Karpas-422 (cell line): ENCODE data around the gene OR6K2. TPM values are rescaled to one million over a fixed set of nuclear protein-coding genes. Genes with fewer than 3 reads are reported as not detected.

Experiments used
- DNase-seq: peaks from one replicate; pipeline ENCODE4 v3.0.0-alpha.2; 2015
- H2AFZ ChIP-seq: fragments of 200-600 bp; sonication (generic); 2 replicates; pipeline ENCODE4 v1.6.1; 2014; ENCODE audit warnings: antibody characterized with exemption, low read length, mixed read lengths
- H3K27ac ChIP-seq: fragments of 200-600 bp; sonication (generic); 2 replicates; pipeline ENCODE4 v1.5.1; 2014; ENCODE audit warnings: mild to moderate bottlenecking, low read length, moderate library complexity
- H3K27me3 ChIP-seq: fragments of 200-600 bp; sonication (generic); 2 replicates; pipeline ENCODE4 v1.6.1; 2014; ENCODE audit warnings: low read length, mixed read lengths
- H3K36me3 ChIP-seq: fragments of 200-600 bp; sonication (generic); 2 replicates; pipeline ENCODE4 v1.6.1; 2014; ENCODE audit warnings: low read length, mixed read lengths; ENCODE audit not compliant: insufficient read depth
- H3K4me1 ChIP-seq: fragments of 200-600 bp; sonication (generic); 2 replicates; pipeline ENCODE4 v1.6.1; 2014; ENCODE audit warnings: mild to moderate bottlenecking, low read length, mixed read lengths
- H3K4me2 ChIP-seq: fragments of 200-600 bp; sonication (generic); 2 replicates; pipeline ENCODE4 v1.6.1; 2014; ENCODE audit warnings: low read length, low read depth, mild to moderate bottlenecking; ENCODE audit not compliant: poor library complexity, severe bottlenecking
- H3K4me3 ChIP-seq: fragments of 200-600 bp; sonication (generic); 2 replicates; pipeline ENCODE4 v1.5.1; 2014; ENCODE audit warnings: mild to moderate bottlenecking, antibody characterized with exemption, low read length, mixed read lengths
- H3K79me2 ChIP-seq: fragments of 200-600 bp; sonication (generic); 2 replicates; pipeline ENCODE4 v1.6.1; 2014; ENCODE audit warnings: mild to moderate bottlenecking, low read length, mixed read lengths
- H3K9ac ChIP-seq: fragments of 200-600 bp; sonication (generic); 2 replicates; pipeline ENCODE4 v1.6.0; 2014; ENCODE audit warnings: low read length
- H3K9me2 ChIP-seq: fragments of 200-600 bp; sonication (generic), shearing (Covaris generic); replicated peaks from 2 replicates; pipeline ENCODE4 v1.6.0; 2014; ENCODE audit warnings: mild to moderate bottlenecking, low read length, moderate library complexity; ENCODE audit not compliant: insufficient read depth
- H3K9me3 ChIP-seq: fragments of 300-700, 200-600 bp; sonication (generic); 2 replicates; pipeline ENCODE4 v1.6.1; 2014; ENCODE audit warnings: low read length, mixed read lengths
- H4K20me1 ChIP-seq: fragments of 200-600 bp; sonication (generic); 2 replicates; pipeline ENCODE4 v1.6.1; 2014; ENCODE audit warnings: mild to moderate bottlenecking, antibody characterized with exemption, low read length, low read depth; ENCODE audit not compliant: insufficient read depth
- total RNA-seq: library from RNA; depleted of rRNA; stranded (reverse); fragments of >200 nt; shearing (Covaris generic); gene quantifications from 2 replicates; pipeline ENCODE4 v1.2.3, GENCODE V29; 2014; ENCODE audit warnings: low replicate concordance; rRNA removed

OR6K2 gene, protein sequence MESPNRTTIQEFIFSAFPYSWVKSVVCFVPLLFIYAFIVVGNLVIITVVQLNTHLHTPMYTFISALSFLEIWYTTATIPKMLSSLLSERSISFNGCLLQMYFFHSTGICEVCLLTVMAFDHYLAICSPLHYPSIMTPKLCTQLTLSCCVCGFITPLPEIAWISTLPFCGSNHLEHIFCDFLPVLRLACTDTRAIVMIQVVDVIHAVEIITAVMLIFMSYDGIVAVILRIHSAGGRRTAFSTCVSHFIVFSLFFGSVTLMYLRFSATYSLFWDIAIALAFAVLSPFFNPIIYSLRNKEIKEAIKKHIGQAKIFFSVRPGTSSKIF
- total RNA-seq = not detected in 2 replicates

DNA sequence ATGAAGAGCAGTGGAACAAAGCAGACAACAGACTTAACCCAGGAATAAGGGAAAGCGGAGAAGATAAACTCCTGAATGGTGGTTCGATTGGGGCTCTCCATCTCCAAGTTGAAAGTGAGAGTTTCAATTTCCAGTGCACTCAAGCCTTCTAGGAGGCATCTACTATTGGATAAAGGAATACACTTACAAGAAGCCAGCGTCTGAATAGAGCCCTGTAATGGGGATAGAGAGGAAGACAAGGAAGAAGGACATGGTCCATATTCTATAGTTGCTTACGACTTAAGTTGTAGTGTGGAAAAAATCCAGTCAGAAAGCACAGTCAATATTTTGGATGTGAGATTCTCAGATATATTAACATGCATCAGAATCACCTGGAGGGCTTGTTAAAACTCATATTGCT, at the start of gene OR6K2:
TSS of gene OR6K2 (minus strand) at position 101 of the 400 bp plus-strand sequence. CDS start at position 101, 0 bp downstream.
- Histone ChIP-seq H3K4me1 (no peaks in the 10 kb centered on the region), H3K36me3 (no peaks in the 10 kb centered on the region), H3K9ac (no peak within 1 kb of the TSS), H2AFZ (no peak within 1 kb of the TSS), H3K4me3 (no peak within 1 kb of the TSS), H4K20me1 (no peaks in the 10 kb centered on the region), H3K27me3 (no peaks in the 10 kb centered on the region), H3K27ac (no peak within 1 kb of the TSS), H3K9me2 (no peaks in the 10 kb centered on the region), H3K4me2 (no peak within 1 kb of the TSS), H3K79me2 (no peaks in the 10 kb centered on the region), H3K9me3 (no peaks in the 10 kb centered on the region)
- no peak for DNase-seq

DNA sequence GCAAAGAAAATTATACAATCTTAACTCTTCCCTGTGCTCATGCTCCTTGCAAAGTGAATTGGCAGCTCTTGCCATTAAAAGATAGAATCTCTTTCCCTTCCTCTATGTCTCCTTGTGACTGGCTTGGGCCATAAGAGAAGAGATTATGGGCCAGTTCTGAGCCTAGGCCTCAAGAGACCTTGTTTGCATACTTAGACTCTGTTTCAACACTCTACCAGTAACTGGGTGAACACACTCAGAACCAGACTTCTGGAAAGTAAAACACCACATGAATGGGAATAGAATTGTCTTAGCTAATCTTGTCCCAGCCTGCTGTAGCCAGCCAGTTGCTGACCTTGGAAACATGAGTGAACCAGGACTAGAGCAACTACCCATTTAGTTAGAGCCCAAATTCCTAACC, 35.4 kb upstream of the OR6K2 start:
- Histone ChIP-seq H3K4me1 (peaks cover 5% of the 10 kb centered on the region; the same call in 1 of the 2 replicates), H3K79me2 (no peaks in the 10 kb centered on the region), H3K36me3 (no peaks in the 10 kb centered on the region), H3K27ac (no peak overlapping the region), H3K4me3 (no peak overlapping the region), H3K9me3 (no peaks in the 10 kb centered on the region), H3K9me2 (no peaks in the 10 kb centered on the region), H4K20me1 (no peaks in the 10 kb centered on the region), H2AFZ (no peak overlapping the region), H3K9ac (no peak overlapping the region), H3K4me2 (no peak overlapping the region), H3K27me3 (no peaks in the 10 kb centered on the region)
- DNase-seq = no peak

GRCh38 chr1:158732524-158732923, 32.1 kb upstream of the OR6K2 start:
- no peak overlapping the region for H3K9ac ChIP-seq
- no peak for DNase-seq
- no peaks in the 10 kb centered on the region for H3K9me3 ChIP-seq
- H3K4me2 ChIP-seq = no peak overlapping the region
- peaks cover 5% of the 10 kb centered on the region; the same call in 1 of the 2 replicates for H3K4me1 ChIP-seq
- H4K20me1 ChIP-seq = no peaks in the 10 kb centered on the region
- no peaks in the 10 kb centered on the region for H3K27me3 ChIP-seq
- no peaks in the 10 kb centered on the region for H3K79me2 ChIP-seq
- H3K9me2 ChIP-seq = no peaks in the 10 kb centered on the region
- H3K27ac ChIP-seq = no peak overlapping the region
- no peaks in the 10 kb centered on the region for H3K36me3 ChIP-seq
- H2AFZ ChIP-seq = no peak overlapping the region
- H3K4me3 ChIP-seq = no peak overlapping the region

DNA sequence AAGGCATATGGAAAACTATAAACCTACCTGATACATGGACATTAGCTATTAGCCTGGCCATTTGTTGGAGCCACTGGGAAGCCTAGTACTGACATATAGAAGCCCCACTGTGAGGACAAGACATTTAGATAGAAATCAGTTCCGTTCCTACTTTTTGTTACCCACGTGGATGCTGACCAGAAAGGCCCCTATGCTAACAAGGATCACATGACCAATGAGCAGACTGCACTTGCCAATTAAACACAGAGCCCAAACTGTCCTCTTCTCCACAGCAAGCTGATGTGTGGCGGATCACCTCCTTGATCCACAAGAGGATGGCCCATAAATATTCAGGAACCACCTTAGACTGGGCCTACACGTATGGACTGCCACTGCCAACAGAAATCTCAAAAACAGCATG, 31.3 kb upstream of the OR6K2 start:
- Histone ChIP-seq H3K79me2 (no peaks in the 10 kb centered on the region), H2AFZ (no peak overlapping the region), H3K4me1 (peaks cover 5% of the 10 kb centered on the region; the same call in 1 of the 2 replicates), H3K9me2 (no peaks in the 10 kb centered on the region), H3K9ac (no peak overlapping the region), H3K27ac (no peak overlapping the region), H3K4me2 (no peak overlapping the region), H3K9me3 (no peaks in the 10 kb centered on the region), H4K20me1 (no peaks in the 10 kb centered on the region), H3K36me3 (no peaks in the 10 kb centered on the region), H3K27me3 (no peaks in the 10 kb centered on the region), H3K4me3 (no peak overlapping the region)
- DNase-seq = no peak

DNA sequence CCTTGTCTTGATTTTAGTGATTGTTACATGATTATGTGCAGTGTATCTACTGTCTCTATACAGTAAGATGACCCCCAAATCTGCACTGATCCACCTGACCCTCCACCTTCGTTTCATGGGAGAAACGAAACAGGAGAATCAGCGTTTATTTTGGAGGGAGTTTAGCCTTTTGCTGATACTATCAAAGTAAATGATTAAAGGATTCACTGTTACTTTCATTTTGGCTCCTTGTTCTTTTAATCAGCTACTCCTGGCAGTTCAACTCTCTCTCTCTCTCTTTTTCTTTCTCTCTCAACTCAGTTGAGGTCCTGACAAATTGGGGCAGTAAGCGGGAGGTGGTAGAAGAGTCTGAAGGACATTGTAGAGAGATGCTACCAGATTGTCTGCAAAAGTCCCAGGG, 30.0 kb upstream of the OR6K2 start:
- no peak overlapping the region for H3K27ac ChIP-seq
- H3K9me2 ChIP-seq = no peaks in the 10 kb centered on the region
- H3K4me1 ChIP-seq = no peaks in the 10 kb centered on the region
- H3K36me3 ChIP-seq = no peaks in the 10 kb centered on the region
- H3K4me2 ChIP-seq = no peak overlapping the region
- no peaks in the 10 kb centered on the region for H3K27me3 ChIP-seq
- H3K9me3 ChIP-seq = no peaks in the 10 kb centered on the region
- H2AFZ ChIP-seq = no peak overlapping the region
- no peak overlapping the region for H3K4me3 ChIP-seq
- no peaks in the 10 kb centered on the region for H3K79me2 ChIP-seq
- H3K9ac ChIP-seq = no peak overlapping the region
- H4K20me1 ChIP-seq = no peaks in the 10 kb centered on the region
- no peak for DNase-seq

DNA sequence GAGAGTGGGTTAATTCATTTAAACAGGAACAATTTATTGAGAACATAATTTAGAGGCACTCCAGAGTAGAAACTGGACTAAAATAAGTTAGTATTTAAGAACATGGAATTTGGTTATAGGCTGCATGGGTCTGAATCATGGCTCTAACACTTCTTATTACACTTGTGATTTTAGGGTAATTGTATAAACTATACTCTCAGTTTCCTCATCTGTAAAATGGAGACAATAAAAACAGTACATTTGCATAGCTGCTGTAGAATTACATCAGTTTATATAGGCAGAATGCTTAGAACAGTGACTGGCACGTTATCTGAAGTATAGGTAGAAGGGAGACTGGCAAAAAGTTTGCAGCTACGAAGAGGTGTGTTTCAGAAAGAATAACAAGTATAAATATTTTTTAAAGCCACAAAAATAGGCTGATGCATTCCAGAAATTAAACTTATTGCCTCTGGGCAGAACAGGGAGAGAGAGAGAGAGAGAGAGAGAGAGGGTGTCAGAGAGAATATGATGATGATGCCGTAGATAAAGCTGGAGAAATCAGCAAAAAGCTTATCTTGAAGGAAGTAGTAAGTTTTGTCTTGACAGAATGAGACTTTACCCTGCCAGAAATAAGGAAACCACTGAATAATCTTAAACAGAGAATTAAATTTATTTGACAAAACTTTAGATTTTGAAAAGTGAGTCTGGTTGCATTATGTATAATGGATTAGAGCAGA, 28.2 kb upstream of the OR6K2 start:
- H3K9me3 ChIP-seq = no peaks in the 10 kb centered on the region
- no peak overlapping the region for H3K9ac ChIP-seq
- no peaks in the 10 kb centered on the region for H3K9me2 ChIP-seq
- H3K4me2 ChIP-seq = no peak overlapping the region
- no peak overlapping the region for H3K4me3 ChIP-seq
- DNase-seq = no peak
- no peak overlapping the region for H3K27ac ChIP-seq
- H3K79me2 ChIP-seq = no peaks in the 10 kb centered on the region
- no peaks in the 10 kb centered on the region for H4K20me1 ChIP-seq
- no peak overlapping the region for H2AFZ ChIP-seq
- no peaks in the 10 kb centered on the region for H3K27me3 ChIP-seq
- no peaks in the 10 kb centered on the region for H3K36me3 ChIP-seq
- no peaks in the 10 kb centered on the region for H3K4me1 ChIP-seq

DNA sequence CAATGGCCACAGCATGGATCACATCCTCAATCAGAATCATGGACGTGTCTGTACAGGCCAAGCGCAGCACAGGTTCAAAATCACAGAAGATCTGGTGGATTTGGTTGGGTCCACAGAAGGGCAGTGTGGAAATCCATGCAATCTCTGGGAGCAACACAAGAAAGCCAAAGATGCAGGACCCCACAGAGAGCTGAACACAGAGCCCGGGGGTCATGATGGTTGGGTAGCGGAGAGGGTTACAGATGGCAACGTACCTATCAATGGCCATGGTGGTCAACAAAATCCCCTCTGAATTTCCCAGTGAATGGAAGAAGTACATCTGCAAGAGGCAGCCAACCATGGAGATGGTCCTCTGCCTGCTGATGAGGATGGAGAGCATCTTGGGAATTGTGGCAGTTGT, 24.0 kb upstream of the OR6K2 start:
- H3K9me3 ChIP-seq = no peaks in the 10 kb centered on the region

DNA sequence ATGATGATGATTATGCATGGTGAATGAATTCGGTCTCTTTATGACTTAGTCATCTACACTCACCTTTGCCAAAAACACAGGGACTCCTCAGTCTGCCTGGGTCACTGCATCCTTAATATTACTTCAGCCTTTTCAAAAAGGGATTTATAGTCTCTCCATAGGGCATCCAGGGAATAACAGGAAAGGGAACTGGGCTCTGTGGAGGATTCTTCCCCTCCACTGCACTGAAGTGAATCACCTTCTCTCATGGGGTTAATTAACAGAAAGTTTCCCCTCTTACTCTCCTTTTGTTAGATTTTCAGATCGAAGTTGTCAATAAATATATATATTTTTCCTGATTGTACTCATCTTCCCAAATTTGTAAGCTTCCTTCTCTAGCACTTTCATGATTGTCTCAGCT, 20.2 kb upstream of the OR6K2 start, which contains the start of gene OR6K3:
TSS of gene OR6K3 (minus strand) at position 101 of the 400 bp plus-strand sequence. CDS start 2,605 bp downstream, outside the sequence.
- no peaks in the 10 kb centered on the region for H4K20me1 ChIP-seq
- H3K27me3 ChIP-seq = no peaks in the 10 kb centered on the region
- H3K9me2 ChIP-seq = no peaks in the 10 kb centered on the region
- H3K27ac ChIP-seq = no peak within 1 kb of the TSS
- H2AFZ ChIP-seq = no peak within 1 kb of the TSS
- no peaks in the 10 kb centered on the region for H3K9me3 ChIP-seq
- H3K4me1 ChIP-seq = no peaks in the 10 kb centered on the region
- no peaks in the 10 kb centered on the region for H3K36me3 ChIP-seq
- no peak within 1 kb of the TSS for H3K4me2 ChIP-seq
- no peak for DNase-seq
- H3K4me3 ChIP-seq = no peak within 1 kb of the TSS
- no peaks in the 10 kb centered on the region for H3K79me2 ChIP-seq
- no peak within 1 kb of the TSS for H3K9ac ChIP-seq

More for the DNA sequence above, 24.0 kb upstream of the OR6K2 start:
- Histone ChIP-seq H3K9me2 (no peaks in the 10 kb centered on the region), H3K4me2 (no peak overlapping the region), H4K20me1 (no peaks in the 10 kb centered on the region), H3K27me3 (no peaks in the 10 kb centered on the region), H3K36me3 (no peaks in the 10 kb centered on the region), H3K9ac (no peak overlapping the region), H3K27ac (no peak overlapping the region), H3K4me1 (no peaks in the 10 kb centered on the region), H2AFZ (no peak overlapping the region), H3K4me3 (no peak overlapping the region), H3K79me2 (no peaks in the 10 kb centered on the region)
- no peak for DNase-seq
